Activated CD4-positive, alpha-beta T cell treated with anti-CD3 and anti-CD28 coated beads for 48 hours (primary cell): Measurements from ENCODE around the gene CCNC.
A peak's percentile ranks its signal among the peaks of the same experiment; 100 is the strongest.
"Not testable (repeated sequence)": the region's sequence is repeated elsewhere in the genome, so short reads cannot be mapped to it uniquely, and the experiment has no call there.

Source experiments
- DNase-seq: peaks from one replicate; pipeline ENCODE4 v3.0.0-alpha.2; 2020

CCNC gene

GRCh38 chr6:99602520-99603420 is 34.3 kb upstream of the CCNC start:
- DNase-seq: no peak

GRCh38 chr6:99594696-99595095 is 26.2 kb upstream of the CCNC start:
- DNase-seq: not testable (repeated sequence)

GRCh38 chr6:99592900-99593299 is 24.4 kb upstream of the CCNC start:
- DNase-seq: no peak

GRCh38 chr6:99591673-99592364 is 23.4 kb upstream of the CCNC start:
- no peak for DNase-seq

GRCh38 chr6:99590728-99591672 is 22.5 kb upstream of the CCNC start:
- DNase-seq: no peak

- DNase-seq: no peak
Measured at GRCh38 chr6:99589907-99590493, 21.5 kb upstream of the CCNC start.

- DNase-seq: no peak
Measured at GRCh38 chr6:99589290-99589672, 20.8 kb upstream of the CCNC start.

GRCh38 chr6:99588618-99589289 is 20.3 kb upstream of the CCNC start:
- DNase-seq: peak; percentile 79

- no peak for DNase-seq
Measured at GRCh38 chr6:99587792-99588191, 19.3 kb upstream of the CCNC start.

- DNase-seq: no peak
Measured at GRCh38 chr6:99579781-99580180, 11.3 kb upstream of the CCNC start.

- DNase-seq: no peak
Measured at GRCh38 chr6:99575544-99576227, 7.2 kb upstream of the CCNC start.

GRCh38 chr6:99573980-99574617 is 5.6 kb upstream of the CCNC start:
- DNase-seq: no peak

GRCh38 chr6:99563056-99563723 is 5.3 kb downstream of the CCNC start:
- DNase-seq: no peak

GRCh38 chr6:99560668-99561067 is 7.8 kb downstream of the CCNC start:
- no peak for DNase-seq

- no peak for DNase-seq
Measured at GRCh38 chr6:99559057-99559456, 9.4 kb downstream of the CCNC start.

GRCh38 chr6:99553888-99554287 is 14.6 kb downstream of the CCNC start:
- DNase-seq: no peak

- DNase-seq: no peak
Measured at GRCh38 chr6:99550046-99550748, 18.3 kb downstream of the CCNC start.

GRCh38 chr6:99548706-99549105 is 19.8 kb downstream of the CCNC start:
- DNase-seq: no peak

- DNase-seq: no peak
Measured at GRCh38 chr6:99547526-99547925, 20.9 kb downstream of the CCNC start.

- no peak for DNase-seq
Measured at GRCh38 chr6:99545442-99545841, 23.0 kb downstream of the CCNC start.
